ENCODE data around the gene NOL11.
A peak's percentile ranks its signal among the peaks of the same experiment; 100 is the strongest.
"Not testable (repeated sequence)": the region's sequence is repeated elsewhere in the genome, so short reads cannot be mapped to it uniquely, and the experiment has no call there.

NOL11 gene

GRCh38 chr17:67754686-67755085 lies 37.0 kb downstream of the NOL11 start:
- not testable (repeated sequence) for H3K27ac Mint-ChIP-seq; H3K27me3 Mint-ChIP-seq; H3K4me1 Mint-ChIP-seq (ENCODE audit: low read depth); H3K9me3 Mint-ChIP-seq; DNase-seq; H3K4me3 Mint-ChIP-seq
- peaks cover 44% of the 10 kb centered on the region for H3K36me3 Mint-ChIP-seq (ENCODE audit: low read depth)

GRCh38 chr17:67756766-67757165 lies 39.0 kb downstream of the NOL11 start:
- H3K27ac Mint-ChIP-seq; H3K27me3 Mint-ChIP-seq; H3K4me3 Mint-ChIP-seq; H3K4me1 Mint-ChIP-seq (ENCODE audit: low read depth); H3K9me3 Mint-ChIP-seq; DNase-seq: not testable (repeated sequence)
- peaks cover 24% of the 10 kb centered on the region for H3K36me3 Mint-ChIP-seq (ENCODE audit: low read depth)

GRCh38 chr17:67759355-67760171 lies 41.8 kb downstream of the NOL11 start:
- peaks cover 10% of the 10 kb centered on the region for H3K36me3 Mint-ChIP-seq (ENCODE audit: low read depth)
- DNase-seq = no peak
- no peak overlapping the region for H3K4me3 Mint-ChIP-seq
- H3K4me1 Mint-ChIP-seq (ENCODE audit: low read depth) = peaks cover 9% of the 10 kb centered on the region
- H3K27me3 Mint-ChIP-seq = no peaks in the 10 kb centered on the region
- H3K9me3 Mint-ChIP-seq = no peaks in the 10 kb centered on the region
- no peak overlapping the region for H3K27ac Mint-ChIP-seq

GRCh38 chr17:67765623-67766022 lies 47.9 kb downstream of the NOL11 start:
- Mint-ChIP-seq H3K27ac (no peak overlapping the region), H3K9me3 (no peaks in the 10 kb centered on the region), H3K4me3 (no peak overlapping the region), H3K27me3 (no peaks in the 10 kb centered on the region), H3K36me3 (ENCODE audit: low read depth) (no peaks in the 10 kb centered on the region), H3K4me1 (ENCODE audit: low read depth) (no peaks in the 10 kb centered on the region)
- no peak for DNase-seq

GRCh38 chr17:67769231-67769630 lies 51.5 kb downstream of the NOL11 start:
- Mint-ChIP-seq H3K27me3 (no peaks in the 10 kb centered on the region), H3K27ac (no peak overlapping the region), H3K4me1 (ENCODE audit: low read depth) (no peaks in the 10 kb centered on the region), H3K36me3 (ENCODE audit: low read depth) (no peaks in the 10 kb centered on the region), H3K9me3 (no peaks in the 10 kb centered on the region), H3K4me3 (no peak overlapping the region)
- no peak for DNase-seq

GRCh38 chr17:67770539-67770938 lies 52.8 kb downstream of the NOL11 start:
- Mint-ChIP-seq H3K27ac (no peak overlapping the region), H3K27me3 (no peaks in the 10 kb centered on the region), H3K36me3 (ENCODE audit: low read depth) (no peaks in the 10 kb centered on the region), H3K9me3 (no peaks in the 10 kb centered on the region), H3K4me3 (no peak overlapping the region), H3K4me1 (ENCODE audit: low read depth) (no peaks in the 10 kb centered on the region)
- no peak for DNase-seq

GRCh38 chr17:67772679-67773078 lies 54.9 kb downstream of the NOL11 start:
- Mint-ChIP-seq H3K36me3 (ENCODE audit: low read depth) (no peaks in the 10 kb centered on the region), H3K4me3 (no peak overlapping the region), H3K27ac (no peak overlapping the region), H3K9me3 (no peaks in the 10 kb centered on the region), H3K4me1 (ENCODE audit: low read depth) (no peaks in the 10 kb centered on the region), H3K27me3 (no peaks in the 10 kb centered on the region)
- DNase-seq = no peak

- no peaks in the 10 kb centered on the region for H3K4me1 Mint-ChIP-seq (ENCODE audit: low read depth)
- no peaks in the 10 kb centered on the region for H3K9me3 Mint-ChIP-seq
- no peaks in the 10 kb centered on the region for H3K27me3 Mint-ChIP-seq
- no peaks in the 10 kb centered on the region for H3K36me3 Mint-ChIP-seq (ENCODE audit: low read depth)
- no peak for DNase-seq
- H3K4me3 Mint-ChIP-seq = no peak overlapping the region
- H3K27ac Mint-ChIP-seq = no peak overlapping the region
Measured at GRCh38 chr17:67773246-67773645, 55.5 kb downstream of the NOL11 start.

- Mint-ChIP-seq H3K27ac (no peak overlapping the region), H3K4me3 (no peak overlapping the region)
- DNase-seq = peak; percentile 37
Measured at GRCh38 chr17:67779098-67779672, 61.4 kb downstream of the NOL11 start.

GRCh38 chr17:67784364-67785121 lies 66.8 kb downstream of the NOL11 start:
- no peaks in the 10 kb centered on the region for H3K4me1 Mint-ChIP-seq (ENCODE audit: low read depth)
- H3K27me3 Mint-ChIP-seq = no peaks in the 10 kb centered on the region
- DNase-seq = no peak
- no peaks in the 10 kb centered on the region for H3K36me3 Mint-ChIP-seq (ENCODE audit: low read depth)
- H3K4me3 Mint-ChIP-seq = no peak overlapping the region
- H3K9me3 Mint-ChIP-seq = no peaks in the 10 kb centered on the region
- no peak overlapping the region for H3K27ac Mint-ChIP-seq

More at GRCh38 chr17:67779098-67779672, 61.4 kb downstream of the NOL11 start:
- Mint-ChIP-seq H3K9me3 (no peaks in the 10 kb centered on the region), H3K27me3 (no peaks in the 10 kb centered on the region), H3K4me1 (ENCODE audit: low read depth) (no peaks in the 10 kb centered on the region), H3K36me3 (ENCODE audit: low read depth) (no peaks in the 10 kb centered on the region)

- H3K9me3 Mint-ChIP-seq = no peaks in the 10 kb centered on the region
- H3K36me3 Mint-ChIP-seq (ENCODE audit: low read depth) = no peaks in the 10 kb centered on the region
- DNase-seq = no peak
- no peaks in the 10 kb centered on the region for H3K4me1 Mint-ChIP-seq (ENCODE audit: low read depth)
- H3K27ac Mint-ChIP-seq = no peak overlapping the region
- no peak overlapping the region for H3K4me3 Mint-ChIP-seq
- H3K27me3 Mint-ChIP-seq = no peaks in the 10 kb centered on the region
Measured at GRCh38 chr17:67785122-67785477, 67.4 kb downstream of the NOL11 start.

- H3K9me3 Mint-ChIP-seq = no peaks in the 10 kb centered on the region
- no peaks in the 10 kb centered on the region for H3K27me3 Mint-ChIP-seq
- no peak for DNase-seq
- no peaks in the 10 kb centered on the region for H3K4me1 Mint-ChIP-seq (ENCODE audit: low read depth)
- H3K27ac Mint-ChIP-seq = no peak overlapping the region
- no peaks in the 10 kb centered on the region for H3K36me3 Mint-ChIP-seq (ENCODE audit: low read depth)
- no peak overlapping the region for H3K4me3 Mint-ChIP-seq
Measured at GRCh38 chr17:67785504-67785903, 67.8 kb downstream of the NOL11 start.

All from activated T-cell treated with anti-CD3 and anti-CD28 coated beads, Interleukin-2, amount 50 U/mL, for 24 hours (primary cell).